Panc1 (cell line): ENCODE results near the gene SLC2A14.

Experiments used
- CTCF ChIP-seq: fragments of 450-650 bp; IDR thresholded peaks from 2 replicates; pipeline ENCODE4 v1.5.1; 2017; ENCODE audit warnings: mild to moderate bottlenecking
- POLR2AphosphoS5 ChIP-seq: IDR thresholded peaks from 2 replicates; pipeline ENCODE4 v1.6.1; 2012; ENCODE audit warnings: mild to moderate bottlenecking, low read depth, low read length, moderate library complexity
- REST ChIP-seq, 2 experiments: IDR thresholded peaks; 2 replicates each; pipeline ENCODE4 v1.6.1; 2011 to 2012; ENCODE audit warnings: low read depth in 2 of 2, control low read depth in 1 of 2, low read length in 1 of 2, mild to moderate bottlenecking in 1 of 2, moderate library complexity in 1 of 2; ENCODE audit not compliant: insufficient read depth in 1 of 2
- SIN3A ChIP-seq: IDR thresholded peaks from 2 replicates; pipeline ENCODE4 v1.6.1; 2012; ENCODE audit warnings: low read depth, mild to moderate bottlenecking, low read length, moderate library complexity, borderline replicate concordance; ENCODE audit not compliant: insufficient read depth
- TCF7L2 ChIP-seq: IDR thresholded peaks from 2 replicates; pipeline ENCODE4 v1.6.1; 2011; ENCODE audit warnings: mild to moderate bottlenecking, low read depth, low read length, inconsistent platforms

DNA sequence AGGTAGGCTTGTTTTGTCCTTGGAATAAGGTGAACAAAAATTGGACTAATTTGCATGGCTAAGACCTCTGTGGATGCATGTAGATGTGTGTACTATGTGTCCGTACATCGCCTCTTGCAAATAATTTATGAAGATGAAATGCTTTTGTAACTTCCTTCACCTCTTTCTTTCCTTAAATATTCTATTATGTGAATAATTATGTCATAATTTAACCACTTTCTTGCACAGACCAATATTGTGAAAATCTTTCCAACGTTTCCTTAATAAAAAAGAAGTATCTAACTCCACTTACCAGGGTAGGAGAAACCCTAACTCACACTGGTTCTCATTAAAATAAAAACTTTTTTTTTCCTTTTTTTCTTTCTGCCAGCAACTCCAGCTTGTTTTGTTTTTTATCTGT, 79.5 kb downstream of the SLC2A14 start:
- no peak for TF ChIP-seq CTCF
- TF ChIP-seq POLR2AphosphoS5, result no peak
- TF ChIP-seq REST (IDR thresholded peaks at IDR 0.05; ENCODE audit: insufficient read depth in 1 of 2, low read depth in 2 of 2, low read length in 1 of 2), result no peak
- no peak for TF ChIP-seq TCF7L2
- TF ChIP-seq SIN3A, result no peak
